WTC11 (cell line): ENCODE data around the gene MGAT5B.

ENCODE experiments used
- ATF3 ChIP-seq: sonication (generic); formaldehyde crosslinking; conservative IDR thresholded peaks from 2 replicates; pipeline ENCODE4 v1.8.1; 2022; ENCODE audit warnings: mild to moderate bottlenecking, missing genetic modification reagents
- CTCF ChIP-seq: fragments of 200-600 bp; IDR thresholded peaks from 2 replicates; pipeline ENCODE4 v1.8.0; 2022; ENCODE audit warnings: antibody characterized with exemption
- E2F1 ChIP-seq: sonication (generic); formaldehyde crosslinking; IDR thresholded peaks from 2 replicates; pipeline ENCODE4 v1.8.0; 2022; ENCODE audit warnings: mild to moderate bottlenecking, missing genetic modification reagents
- ESRRA ChIP-seq: sonication (generic); formaldehyde crosslinking; IDR thresholded peaks from 2 replicates; pipeline ENCODE4 v1.8.1; 2022; ENCODE audit warnings: mild to moderate bottlenecking, missing genetic modification reagents, borderline replicate concordance
- NFYB ChIP-seq: sonication (generic); formaldehyde crosslinking; conservative IDR thresholded peaks from 2 replicates; pipeline ENCODE4 v1.8.0; 2022; ENCODE audit warnings: low read depth, missing genetic modification reagents
- NR3C1 ChIP-seq: sonication (generic); formaldehyde crosslinking; conservative IDR thresholded peaks from 2 replicates; pipeline ENCODE4 v1.8.1; 2023; ENCODE audit warnings: low read depth, mild to moderate bottlenecking, missing genetic modification reagents
- OVOL2 ChIP-seq: fragments of 250-450 bp; sonication (Bioruptor Pico); IDR thresholded peaks from 2 replicates; pipeline ENCODE4 v1.9.0; 2021; ENCODE audit warnings: mild to moderate bottlenecking, borderline replicate concordance
- SP1 ChIP-seq: sonication (generic); formaldehyde crosslinking; conservative IDR thresholded peaks from 2 replicates; pipeline ENCODE4 v1.8.1; 2022; ENCODE audit warnings: missing genetic modification reagents
- USF1 ChIP-seq: sonication (generic); formaldehyde crosslinking; IDR thresholded peaks from 2 replicates; pipeline ENCODE4 v1.8.0; 2022; ENCODE audit warnings: mild to moderate bottlenecking, missing genetic modification reagents
- USF2 ChIP-seq: sonication (generic); formaldehyde crosslinking; IDR thresholded peaks from 2 replicates; pipeline ENCODE4 v1.8.1; 2023; ENCODE audit warnings: mild to moderate bottlenecking, missing genetic modification reagents, moderate library complexity
- ZNF263 ChIP-seq: sonication (generic); formaldehyde crosslinking; IDR thresholded peaks from 2 replicates; pipeline ENCODE4 v1.8.1; 2022; ENCODE audit warnings: low read depth, mild to moderate bottlenecking, moderate library complexity, missing genetic modification reagents
- ZNF512 ChIP-seq: sonication (generic); formaldehyde crosslinking; IDR thresholded peaks from 2 replicates; pipeline ENCODE4 v1.8.1; 2022; ENCODE audit warnings: missing genetic modification reagents, borderline replicate concordance

GRCh38 chr17:76843703-76844484 is 24.3 kb upstream of the MGAT5B start:
- TF ChIP-seq NFYB (no peak), NR3C1 (CRISPR knock-in tag) (no peak), ZNF263 (CRISPR knock-in tag) (no peak), CTCF (no peak), USF2 (CRISPR knock-in tag) (no peak), SP1 (CRISPR knock-in tag) (no peak), USF1 (CRISPR knock-in tag) (no peak), OVOL2 (CRISPR knock-in tag) (no peak), ATF3 (CRISPR knock-in tag) (no peak), E2F1 (no peak), ESRRA (CRISPR knock-in tag) (no peak), ZNF512 (CRISPR knock-in tag) (no peak)
